Measurements from ENCODE around the gene SALL2.

The SALL2 gene

DNA sequence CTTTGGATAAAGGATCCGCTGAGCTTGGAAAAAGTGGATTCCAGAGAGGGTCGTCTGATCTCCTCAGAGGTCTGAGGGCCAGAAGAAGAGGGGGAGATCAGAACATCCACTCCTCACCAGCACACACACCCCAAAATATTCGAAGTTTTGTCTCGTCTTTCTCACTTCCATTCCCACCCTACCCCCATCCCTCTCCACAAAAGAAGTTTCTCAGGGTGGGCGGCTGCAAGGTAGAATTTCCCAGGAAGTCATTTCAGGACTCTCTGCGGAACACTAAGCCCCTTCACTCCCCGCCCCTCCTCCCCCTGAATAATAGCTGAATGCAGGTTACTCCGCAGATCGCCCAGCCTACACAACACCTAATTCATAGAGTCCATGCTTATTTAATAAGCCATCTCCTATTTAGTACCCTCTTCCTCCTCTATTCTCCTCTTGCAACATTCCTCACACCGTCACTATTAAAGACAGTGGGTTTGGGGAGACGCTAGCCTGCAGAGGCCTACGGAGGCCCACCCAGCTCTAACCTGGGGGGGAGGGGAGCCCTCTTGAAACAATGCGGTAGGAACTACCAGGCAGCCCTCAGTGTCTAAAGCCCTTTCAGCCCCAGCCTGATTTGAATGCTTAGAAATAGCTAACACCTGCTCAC, 649 bp upstream of the SALL2 start:
- peak; percentile 69 for DNase-seq

DNA sequence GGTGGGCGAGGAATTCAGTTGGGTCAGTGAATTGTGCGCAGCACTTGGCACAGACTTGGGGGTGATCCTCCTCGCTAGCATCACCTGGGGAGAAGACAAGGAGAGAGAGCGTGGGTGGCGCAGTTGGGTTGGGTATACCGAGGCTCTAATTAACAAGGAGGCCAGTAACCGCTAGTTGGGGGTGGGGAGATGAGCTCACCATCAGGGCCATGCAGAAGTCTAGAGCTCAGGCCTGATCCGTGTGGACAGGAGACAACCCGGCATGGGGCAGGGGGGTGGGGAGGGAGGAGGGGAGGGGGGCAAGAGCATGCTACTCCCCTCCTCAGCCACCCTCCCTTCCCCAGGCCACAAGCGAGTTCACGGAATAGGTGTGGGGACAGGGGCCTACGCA, 580 bp downstream of the SALL2 start:
- DNase-seq: no peak

DNA sequence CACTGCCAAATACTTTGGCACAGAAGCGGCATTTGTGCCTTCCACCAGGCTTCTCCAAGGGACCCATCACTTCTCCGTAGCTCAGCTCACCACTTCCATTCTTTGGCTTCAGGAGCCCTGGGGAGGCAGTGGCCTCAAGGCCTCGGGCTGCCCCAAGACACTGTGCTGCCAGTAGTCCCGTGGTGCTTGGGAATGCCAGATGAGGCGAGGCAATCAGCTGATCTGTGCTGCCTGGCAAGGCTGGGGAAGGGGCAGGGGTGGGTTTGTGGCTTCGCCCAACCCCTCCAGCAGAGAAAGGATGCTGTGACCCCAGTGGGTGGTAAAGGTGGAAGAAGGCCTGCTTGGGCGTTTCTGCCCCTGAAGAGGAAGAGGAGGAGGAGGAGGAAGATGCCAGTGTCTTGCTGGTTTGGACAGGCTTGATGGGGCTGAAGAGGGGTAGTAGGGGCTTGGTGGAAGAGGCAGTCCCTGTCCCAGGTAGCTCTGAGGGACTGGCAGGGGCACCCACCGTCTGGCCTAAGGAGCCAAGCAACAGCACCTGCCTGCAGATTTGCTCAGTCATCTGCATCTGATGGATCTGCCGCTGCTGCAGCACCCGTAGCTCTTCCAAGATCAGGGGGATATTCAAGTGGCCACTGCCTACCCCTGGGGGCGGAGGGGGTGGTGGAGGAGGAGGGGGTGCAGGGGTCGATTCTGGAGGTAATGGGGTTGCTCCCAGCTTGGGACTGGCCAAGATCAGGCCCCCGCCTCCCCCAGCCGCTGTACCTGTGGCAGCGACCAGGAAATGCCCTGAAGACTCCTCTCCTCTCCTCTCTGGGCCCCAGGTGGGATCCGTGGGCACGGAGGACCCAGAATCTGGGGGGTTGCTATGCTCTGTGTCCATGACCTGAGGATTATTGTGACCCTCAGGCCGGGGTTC, 1.3 kb downstream of the SALL2 start:
- no peak for DNase-seq

DNA sequence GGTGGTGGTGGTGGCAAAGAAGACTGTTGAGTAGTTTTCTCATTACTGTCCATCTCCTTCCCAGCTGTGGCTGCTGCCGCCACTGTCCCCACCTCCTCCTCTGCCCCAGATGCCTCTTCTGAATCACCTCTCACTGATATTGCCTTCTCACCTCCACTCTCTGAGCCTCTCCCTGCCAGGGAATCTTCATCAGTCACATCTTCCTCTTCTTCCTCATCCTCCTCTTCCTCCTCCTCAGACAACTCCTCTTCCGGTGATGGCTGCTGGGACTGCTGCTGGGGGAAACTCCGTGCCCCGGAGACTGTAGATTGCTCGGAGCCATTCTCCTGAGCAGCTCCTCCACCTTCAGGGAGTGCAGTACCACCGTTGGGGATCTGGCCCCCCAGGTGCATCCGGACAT, 2.9 kb downstream of the SALL2 start:
- no peak for DNase-seq

DNA sequence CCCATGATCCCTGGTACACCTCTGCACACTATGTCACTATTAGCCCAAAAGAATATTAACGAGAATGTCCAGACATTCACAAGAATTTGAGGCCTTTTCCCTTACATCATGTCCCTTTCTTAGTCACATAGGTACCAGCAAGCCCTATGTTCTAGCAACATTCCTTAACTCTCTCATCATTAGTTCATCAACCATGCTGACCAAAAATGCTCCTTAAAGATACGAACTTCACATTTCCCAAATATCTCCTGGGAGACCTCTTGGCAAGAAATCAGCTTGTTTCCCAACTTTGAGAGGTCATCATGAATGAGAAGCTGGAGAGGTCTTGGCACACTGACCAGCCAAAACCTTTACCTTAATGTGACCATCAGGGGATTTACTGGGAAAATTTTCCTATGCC, 4.6 kb downstream of the SALL2 start:
- no peak for DNase-seq

DNA sequence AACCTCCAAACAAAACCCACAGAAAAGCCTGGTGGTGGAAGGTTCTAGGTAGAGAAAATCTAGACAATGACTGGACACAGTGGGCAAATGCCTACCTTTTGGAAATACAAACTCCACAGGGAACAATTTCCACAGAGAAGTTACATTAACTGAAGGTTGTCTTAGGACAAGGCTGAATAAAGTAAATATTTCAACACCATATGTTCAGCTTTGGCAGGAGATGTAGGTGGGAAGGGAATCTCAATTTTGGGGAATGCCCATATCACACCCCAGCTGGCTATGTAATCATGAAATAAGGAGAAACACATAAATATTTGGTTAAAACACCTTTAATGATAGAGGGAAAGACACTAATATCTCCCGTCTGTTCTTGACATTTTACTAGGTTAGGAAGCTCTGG, 5.4 kb downstream of the SALL2 start:
- no peak for DNase-seq

DNA sequence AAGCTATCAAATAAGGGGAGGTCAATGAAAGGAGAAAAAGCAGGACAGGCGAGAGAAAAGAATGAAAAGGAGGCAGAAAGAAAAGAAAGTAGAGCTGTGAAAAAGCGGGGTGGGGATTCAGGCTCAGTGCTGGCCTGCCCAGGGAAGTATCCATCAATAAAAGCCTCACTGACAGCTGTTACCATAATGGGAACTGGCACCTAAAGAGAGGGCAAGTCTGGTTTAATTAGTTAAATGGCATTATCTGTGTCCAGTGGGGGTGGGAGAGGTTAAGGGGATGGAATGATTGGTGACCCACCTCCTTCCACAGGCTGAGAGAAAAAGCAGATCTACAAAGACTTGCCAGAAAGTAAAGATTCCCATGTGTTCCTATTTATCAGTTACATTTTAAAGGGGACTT, 7.4 kb downstream of the SALL2 start:
- DNase-seq: no peak

DNA sequence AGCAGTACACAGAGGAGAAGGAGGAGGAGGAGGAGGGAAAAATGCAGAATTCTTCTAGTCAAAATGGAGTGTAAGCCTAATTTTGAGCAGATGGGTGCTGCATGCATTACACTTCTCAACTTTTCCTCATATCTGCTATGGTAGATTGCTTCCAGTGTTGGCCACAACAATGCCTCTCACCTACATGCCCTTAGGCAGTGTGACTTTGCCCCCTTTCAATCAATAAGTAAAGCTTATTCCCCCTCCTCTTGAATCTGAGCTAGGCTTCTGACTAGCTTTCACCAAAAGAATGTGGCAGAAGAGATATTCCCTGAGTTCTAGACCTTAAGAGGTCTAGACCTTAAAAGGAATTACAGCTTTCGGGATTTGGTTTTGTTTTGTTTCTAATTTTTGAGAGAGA, 11.8 kb downstream of the SALL2 start:
- DNase-seq: no peak

DNA sequence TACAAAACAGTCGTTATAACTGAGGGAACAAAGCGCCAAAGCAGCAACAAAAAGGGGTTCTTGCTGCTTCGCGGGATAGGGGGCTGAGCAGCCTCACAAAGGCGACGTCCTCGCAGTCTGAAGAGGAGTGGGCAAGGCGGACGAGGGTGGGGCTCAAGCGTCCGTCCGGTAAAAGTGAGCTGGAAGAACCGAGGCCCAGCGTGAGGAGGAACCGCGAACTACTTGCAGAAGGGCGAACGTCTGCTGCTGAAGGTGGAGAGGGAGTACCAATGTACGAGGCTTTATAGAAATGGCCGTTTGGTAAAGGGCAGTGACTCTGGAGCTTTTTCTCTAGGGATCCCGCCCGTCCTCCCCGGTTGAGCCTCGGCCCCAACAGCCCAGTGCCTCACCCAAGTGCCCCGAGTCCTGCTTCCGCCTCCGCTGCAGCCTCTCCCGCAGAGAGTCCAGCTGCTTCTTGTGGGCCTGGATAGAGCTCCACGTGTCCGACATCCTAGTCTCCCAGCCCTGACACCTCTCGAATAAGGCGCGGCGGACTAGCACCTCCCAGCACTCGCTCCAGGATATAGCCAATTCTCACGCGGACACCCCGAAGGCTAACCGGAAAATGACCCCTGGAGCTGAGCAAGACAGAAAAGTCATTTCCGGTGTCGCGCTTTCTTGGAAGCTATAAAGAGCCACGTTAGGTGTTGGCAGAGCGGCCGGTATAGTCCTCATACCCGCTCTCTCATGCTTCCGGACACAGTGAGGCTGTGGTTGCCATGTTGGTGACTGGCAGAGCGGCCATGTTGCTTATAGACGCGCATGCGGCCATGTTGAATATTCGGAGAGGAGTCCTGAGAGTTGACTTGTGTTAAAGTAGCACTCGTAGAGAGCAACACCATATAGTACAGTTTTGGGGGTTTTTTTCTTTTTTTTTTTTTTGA, 15.2 kb downstream of the SALL2 start, which contains the start of gene METTL3:
METTL3 (minus strand) TSS at position 606 of the 923 bp plus-strand sequence; CDS start at position 489, 117 bp downstream.
- peak; percentile 100 for DNase-seq

DNA sequence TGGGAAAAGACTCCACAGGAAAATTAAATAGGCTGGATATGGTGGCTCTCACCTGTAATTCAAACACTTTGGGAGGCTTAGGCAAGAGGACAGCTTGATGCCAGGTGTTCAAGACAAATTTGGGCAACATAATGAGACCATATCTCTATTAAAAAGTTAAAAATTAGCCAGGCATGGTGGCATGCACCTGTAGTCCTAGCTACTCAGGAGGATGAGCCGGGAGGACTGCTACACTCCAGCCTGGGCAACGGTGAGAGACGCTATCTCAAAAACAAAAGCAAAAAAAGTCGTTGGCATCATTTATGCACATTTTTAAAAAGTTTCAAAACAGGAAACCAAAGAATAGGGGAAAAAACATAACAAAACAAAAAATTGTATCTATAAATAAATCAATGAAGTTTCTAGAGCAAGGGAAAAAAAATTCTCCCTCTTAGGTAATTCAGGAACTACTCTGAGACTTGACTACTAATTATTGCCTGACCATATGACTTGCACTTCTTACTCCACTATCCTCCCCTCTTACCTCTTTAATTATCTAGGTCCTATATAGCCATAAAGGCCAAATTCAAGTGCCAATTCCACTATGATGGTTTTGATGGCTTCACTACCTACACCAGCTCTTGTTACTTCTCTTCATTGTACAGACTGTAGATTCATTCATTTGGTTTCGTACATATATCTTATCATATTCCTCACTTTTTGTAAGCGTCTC, 16.6 kb downstream of the SALL2 start:
- DNase-seq: no peak

DNA sequence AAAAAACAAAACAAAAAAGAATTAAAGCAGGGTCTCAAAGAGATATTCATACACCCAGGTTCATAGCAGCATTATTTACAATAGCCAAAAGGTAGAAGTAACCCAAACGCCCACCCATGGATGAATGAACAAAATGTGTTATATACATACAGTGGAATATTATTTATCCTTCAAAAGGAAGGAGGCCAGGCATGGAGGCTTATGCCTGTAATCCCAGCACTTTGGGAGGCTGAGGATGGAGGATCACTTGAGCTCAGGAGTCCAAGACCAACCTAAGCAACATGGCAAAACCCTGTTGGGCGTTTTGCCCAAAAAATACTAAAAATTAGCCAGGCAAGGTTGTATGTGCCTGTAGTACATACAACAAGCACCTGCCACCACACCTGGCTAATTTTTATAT, 19.6 kb downstream of the SALL2 start:
- no peak for DNase-seq

DNA sequence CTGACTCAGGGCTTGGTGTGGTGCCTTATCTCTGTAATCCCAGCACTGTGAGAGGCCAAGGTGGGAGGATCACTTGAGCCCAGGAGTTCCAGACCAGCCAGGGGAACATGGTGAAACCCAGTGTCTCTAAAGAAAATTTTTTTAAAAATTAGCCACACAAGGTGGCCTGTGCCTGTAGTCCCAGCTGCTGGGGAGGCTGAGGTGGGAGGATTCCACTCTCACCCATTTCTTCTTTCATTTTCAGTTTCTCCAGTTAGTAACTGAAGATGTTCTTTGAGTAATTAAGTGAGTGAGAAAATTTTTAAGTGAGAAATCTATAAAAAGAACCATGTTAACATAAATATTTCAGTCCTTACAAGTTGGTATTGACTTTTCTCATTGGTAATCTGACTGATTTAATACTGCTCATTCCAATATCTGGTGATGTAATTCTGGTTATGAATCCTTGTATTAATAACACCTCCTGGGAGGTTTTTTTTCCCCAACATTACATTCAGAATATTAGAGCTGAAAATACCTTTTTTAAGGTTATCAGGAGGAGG, 21.1 kb downstream of the SALL2 start:
- DNase-seq: no peak

DNA sequence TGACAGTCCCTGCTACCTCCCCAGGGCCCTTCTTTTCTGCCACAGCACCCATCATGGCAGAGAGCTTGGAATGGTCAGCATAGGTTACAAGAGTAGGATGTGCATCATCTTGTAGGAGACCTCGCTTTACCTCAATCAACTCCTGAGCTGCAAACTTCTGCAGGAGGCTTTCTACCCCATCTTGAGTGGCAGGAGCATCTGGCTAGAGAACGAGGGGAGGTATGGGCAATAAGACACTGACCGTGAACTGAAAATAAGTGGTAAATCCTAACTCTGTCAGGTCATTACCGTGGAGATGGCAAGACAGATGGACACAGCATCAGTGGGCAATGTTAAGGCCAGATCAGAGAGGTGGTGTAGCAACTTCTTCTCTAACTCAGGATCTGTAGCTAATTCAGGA, 22.8 kb downstream of the SALL2 start:
- no peak for DNase-seq

DNA sequence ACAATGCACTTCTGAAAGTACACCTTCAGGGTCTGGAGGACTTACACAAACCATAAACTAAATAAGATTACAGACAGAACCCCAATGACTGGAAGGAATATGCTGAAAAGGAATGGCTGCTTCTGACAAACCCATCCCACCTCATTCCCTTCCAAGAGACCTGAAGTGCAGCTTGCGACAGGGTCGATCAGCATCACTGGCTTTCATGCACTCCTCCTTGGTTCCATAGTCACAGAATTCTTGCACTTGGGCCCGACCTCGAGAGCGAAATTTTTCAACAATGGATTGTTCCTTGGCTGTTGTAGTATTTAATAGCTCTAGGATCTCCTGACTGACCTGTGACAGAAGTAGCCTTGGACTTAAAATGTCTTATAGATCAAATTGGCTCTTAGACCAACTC, 24.6 kb downstream of the SALL2 start:
- DNase-seq: no peak

DNA sequence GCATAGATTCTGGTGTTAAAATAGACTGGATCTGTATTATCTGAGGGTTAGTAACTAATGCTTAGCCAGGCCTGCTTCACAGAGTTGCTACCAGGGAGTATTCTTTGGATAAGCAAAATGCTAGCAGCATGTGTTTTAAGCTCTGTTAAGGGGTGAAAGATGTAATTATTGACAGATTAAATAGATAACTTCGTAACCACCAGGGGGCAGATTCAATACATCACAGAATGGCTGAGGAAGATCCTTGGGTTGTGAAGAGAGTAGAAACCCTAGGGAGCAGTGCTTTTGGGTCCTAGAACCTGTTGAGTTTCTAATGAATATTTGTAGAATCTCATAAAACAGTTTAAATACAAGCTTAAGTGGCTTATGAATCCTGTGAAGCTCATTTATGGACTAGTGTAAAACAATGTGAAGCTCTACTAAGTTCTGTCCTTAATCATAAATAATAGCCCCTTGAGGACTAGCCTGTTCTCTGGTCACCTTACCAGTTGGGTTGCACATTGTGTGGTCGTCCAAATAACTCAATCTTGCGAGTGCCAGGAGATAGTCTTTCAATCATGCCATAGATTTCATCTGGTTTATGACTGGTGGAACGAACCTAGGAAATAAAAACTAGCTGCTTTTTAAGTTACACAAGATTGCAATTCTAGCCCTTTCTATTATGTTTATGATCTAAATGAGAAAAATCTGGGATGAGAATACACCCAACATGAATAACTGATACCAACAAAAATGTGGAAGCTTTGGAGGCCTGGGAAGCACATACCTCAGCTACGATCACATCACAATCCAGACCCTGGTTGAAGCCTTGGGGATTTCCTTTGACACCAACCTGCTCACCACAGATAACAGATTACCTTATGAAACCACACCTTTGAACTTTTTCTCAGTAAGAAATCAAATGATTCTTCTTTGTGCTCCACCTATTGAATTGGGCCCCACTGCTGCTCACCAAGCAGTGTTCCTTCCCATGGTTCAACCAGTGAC, 27.3 kb downstream of the SALL2 start:
- DNase-seq: no peak

DNA sequence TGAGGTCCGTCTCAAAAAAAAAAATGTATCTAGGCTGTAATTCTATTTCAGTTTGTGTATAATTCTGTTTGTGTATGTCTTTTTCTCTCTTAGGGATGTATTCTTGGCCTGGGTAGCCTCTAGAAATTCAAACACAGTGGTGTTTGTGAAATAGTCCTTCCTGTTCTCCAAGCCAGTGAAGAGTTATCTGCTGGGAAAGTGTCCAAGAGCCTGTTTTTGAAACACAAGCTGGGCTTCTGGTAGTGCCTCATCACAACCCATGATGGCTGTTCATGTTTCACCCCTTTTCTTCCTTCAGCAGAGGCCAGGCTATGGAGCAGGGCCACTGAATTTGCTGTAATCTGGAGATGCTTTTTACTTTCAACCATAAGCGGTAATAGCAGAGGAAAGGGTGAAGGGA, 29.7 kb downstream of the SALL2 start:
- DNase-seq: no peak

DNA sequence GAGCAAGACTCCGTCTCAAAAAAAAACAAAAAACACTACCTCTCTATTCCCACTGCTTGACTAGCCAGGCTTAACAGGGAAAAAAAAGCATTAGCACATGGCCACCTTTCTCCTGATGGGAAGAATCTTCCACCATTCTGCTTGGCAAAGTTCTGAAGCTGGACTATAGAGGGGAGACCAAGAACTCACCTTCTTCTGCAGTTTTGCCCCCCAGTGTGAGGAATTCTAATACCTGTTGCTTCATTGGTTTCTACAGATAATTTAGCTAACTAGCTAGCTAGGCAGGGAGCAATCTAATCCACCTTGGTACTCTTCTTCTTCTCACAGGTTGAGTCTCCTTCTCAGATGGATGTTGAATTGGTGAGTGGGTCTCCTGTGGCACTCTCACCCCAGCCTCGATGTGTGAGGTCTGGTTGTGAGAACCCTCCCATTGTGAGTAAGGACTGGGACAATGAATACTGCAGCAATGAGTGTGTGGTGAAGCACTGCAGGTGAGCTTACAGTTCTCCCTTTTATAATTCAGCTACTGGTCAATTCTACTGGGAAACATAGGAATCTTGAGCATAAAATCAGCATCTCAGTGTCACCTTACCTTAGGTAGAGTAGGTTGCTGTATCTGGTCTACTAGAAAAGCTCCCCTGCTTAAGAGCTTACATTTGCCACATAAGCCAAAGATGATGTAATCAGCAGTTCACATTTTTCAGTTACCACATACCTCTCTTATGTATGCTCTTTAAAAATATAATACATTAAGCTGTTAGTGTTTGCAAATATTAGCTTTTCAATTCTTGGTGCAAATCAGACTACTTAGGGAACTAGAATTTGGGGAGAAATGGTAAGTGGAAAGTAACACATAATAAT, 31.0 kb downstream of the SALL2 start:
- no peak for DNase-seq

DNA sequence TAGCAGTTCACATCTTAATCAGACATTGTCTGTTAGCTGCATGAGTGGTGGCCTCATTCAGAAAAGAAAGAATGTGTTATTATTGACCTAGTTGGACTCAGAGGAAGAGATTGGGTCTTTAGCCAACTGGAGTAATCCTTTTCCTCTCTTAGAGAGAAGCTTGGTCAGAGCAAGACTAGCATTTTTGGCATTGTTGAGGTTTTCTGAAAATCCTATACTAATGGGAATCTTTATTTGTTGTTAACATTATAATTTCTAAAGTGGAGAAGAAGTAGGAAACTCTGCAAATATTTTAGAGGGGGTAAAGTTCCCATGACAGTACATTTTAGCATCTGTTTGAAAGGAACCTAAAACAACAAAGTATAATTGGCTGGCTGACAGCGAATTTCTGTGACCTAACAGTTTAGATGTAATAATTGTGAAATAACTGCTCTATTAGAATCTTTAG, 39.5 kb downstream of the SALL2 start:
- no peak for DNase-seq

DNA sequence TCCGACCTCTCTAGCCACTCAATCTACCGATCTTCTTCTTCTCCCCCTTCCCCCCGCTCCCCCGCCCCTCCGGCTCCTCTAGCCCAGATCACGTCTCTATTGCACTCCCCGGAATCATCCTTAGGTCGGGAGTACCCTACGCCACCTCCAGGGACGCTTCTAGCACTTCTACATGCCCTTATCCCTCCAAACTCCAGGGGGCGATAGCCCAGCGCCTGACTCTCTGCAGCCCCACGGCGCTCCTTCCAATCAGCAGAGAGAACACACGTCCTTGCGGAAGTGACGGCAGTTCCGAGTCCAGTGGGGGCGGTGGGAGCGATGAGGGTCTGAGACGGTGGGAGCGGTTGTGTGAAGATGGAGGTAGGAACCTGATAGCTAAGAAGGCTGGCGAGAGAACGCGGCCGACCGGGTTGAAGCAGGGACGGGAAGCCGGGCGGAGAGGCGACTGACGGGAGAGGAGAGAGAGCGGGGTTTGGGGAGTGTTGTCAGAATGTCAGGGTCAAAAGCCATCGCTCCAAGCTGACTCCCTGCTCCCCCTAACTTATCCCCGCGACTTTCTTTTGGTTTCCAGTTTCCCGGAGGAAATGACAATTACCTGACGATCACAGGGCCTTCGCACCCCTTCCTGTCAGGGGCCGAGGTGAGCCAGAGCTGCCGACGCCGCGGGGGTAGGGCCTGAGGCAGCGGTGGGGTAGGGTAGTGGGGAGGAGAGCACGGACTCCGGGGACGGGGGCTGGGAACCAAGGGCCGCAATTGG, 49.0 kb downstream of the SALL2 start, which contains the start of the genes RAB2B and TOX4:
RAB2B (minus strand) TSS at position 35 of the 757 bp plus-strand sequence. CDS start 87 bp downstream, outside the sequence.
TOX4 (plus strand) TSS at position 271 of the 757 bp plus-strand sequence; CDS start at position 355, 84 bp downstream.
- DNase-seq: peak; percentile 100

All from DMS79 (cell line).